Psoas muscle (tissue), 8 donors: ENCODE data around the gene PTPRM. TPM values are rescaled to one million over a fixed set of nuclear protein-coding genes. Genes with fewer than 3 reads are reported as not detected.
"Not testable (repeated sequence)": the region's sequence is repeated elsewhere in the genome, so short reads cannot be mapped to it uniquely, and the experiment has no call there.

Experiments
- ATAC-seq, 4 donors: fragments of 200-7000 bp; cut with Tn5 transposase; one replicate each; pipeline ENCODE4 v1.9.1; 2020; ENCODE audit warnings: moderate library complexity in 3 of 4, mild to moderate bottlenecking in 2 of 4
- DNase-seq, 2 donors: peaks; one replicate each; pipeline ENCODE4 v3.0.0-alpha.2; 2020
- H3K27ac ChIP-seq: fragments of 200-600 bp; one replicate; pipeline ENCODE4 v1.8.0; 2022
- H3K27me3 ChIP-seq, 3 donors: fragments of 200-600 bp in 1 of 3; one replicate each; pipeline versions ENCODE4 v1.6.1 to v1.8.0; 2013 to 2022; ENCODE audit warnings: low read length in 2 of 3, mild to moderate bottlenecking in 2 of 3, moderate library complexity in 1 of 3; ENCODE audit not compliant: insufficient read depth in 3 of 3
- H3K36me3 ChIP-seq, 2 donors: fragments of 200-600 bp in 1 of 2; one replicate each; pipeline versions ENCODE4 v1.6.1 to v1.8.0; 2013 to 2022; ENCODE audit warnings: low read depth in 1 of 2, mild to moderate bottlenecking in 1 of 2, moderate library complexity in 1 of 2; ENCODE audit not compliant: insufficient read depth in 1 of 2
- H3K4me1 ChIP-seq: fragments of 200-600 bp; one replicate; pipeline ENCODE4 v1.8.0; 2022
- H3K4me3 ChIP-seq: fragments of 200-600 bp; one replicate; pipeline ENCODE4 v1.8.0; 2022; ENCODE audit warnings: mild to moderate bottlenecking
- H3K9me3 ChIP-seq: fragments of 200-600 bp; one replicate; pipeline ENCODE4 v1.8.0; 2022
- CTCF ChIP-seq: fragments of 200-600 bp; IDR thresholded peaks from one replicate; pipeline ENCODE4 v1.8.0; 2022; ENCODE audit warnings: antibody characterized with exemption
- WGBS, 3 donors: extraction: QIAGEN DNeasy Blood & Tissue Kit; methylation state at CpG; one replicate each; pipeline versions ENCODE4 v1.1.6 to v1.1.7; 2013; 5-methylcytosine and 5-hydroxymethylcytosine counted together
- intact Hi-C, 2 donors: fragments of 100-400 bp; cut with DNase I; formaldehyde crosslinking; loops; one replicate each; pipeline versions ENCODE4 v1.11.0 to v1.14.2; 2022
- polyA plus RNA-seq, 3 donors: library from polyadenylated mRNA; stranded (reverse); fragments of 200-250 nt; gene quantifications; one replicate each; pipeline ENCODE4 v1.2.3, GENCODE V29; 2013
- total RNA-seq, 4 donors: library from RNA; stranded (reverse); fragmentation: NEBNext Ultra II Directional in 2 of 4; extraction: Animal tissue kit (Norgen Biotek cat#: 25700) in 2 of 4; gene quantifications; one replicate each; pipeline versions ENCODE4 v1.2.1 to v1.2.4, GENCODE V29; 2021 to 2023
- donor health status: healthy with polysubstance abuse.
- donor health status: DM: no; HTN: no; CAD: no; lungs with moderate emphysema.
- donor health status: Bipolar disorder and iron deficiency.
- donor health status: healthy.
- donor health status: DM: yes; HTN: yes; CAD: no.
- donor health status: DM: no; HTN: no; CAD: no.
- donor health status: DM: no; HTN: no; CAD: no.
- donor health status: DM: yes; HTN: yes; CAD: no.

The PTPRM gene
- total and polyA plus RNA-seq, 7 donors = 27.4 to 78.9 (median 39.0) TPM

GRCh38 chr18:8056723-8057122, 489.6 kb downstream of the PTPRM start:
- Histone ChIP-seq H3K36me3 (no peaks in the 10 kb centered on the region), H3K4me1 (peaks cover 2% of the 10 kb centered on the region), H3K4me3 (no peak overlapping the region), H3K9me3 (no peaks in the 10 kb centered on the region), H3K27ac (no peak overlapping the region), H3K27me3 (no peaks in the 10 kb centered on the region)
- ATAC-seq (no peak), DNase-seq (no peak)
- intact Hi-C loops = no loop called here
- TF ChIP-seq CTCF = no peak
- WGBS, 3 donors = 83 to 91% (median 89%) methylated on average over 1 of the region's 1 CpG

- H3K27me3 ChIP-seq, H3K4me1 ChIP-seq, H3K36me3 ChIP-seq, DNase-seq, intact Hi-C loops, H3K27ac ChIP-seq, H3K4me3 ChIP-seq, H3K9me3 ChIP-seq, ATAC-seq: not testable (repeated sequence)
- 88 to 96% (median 94%) methylated on average over 10 to 13 of the region's 22 CpGs for WGBS, 3 donors
These were observed 496.0 kb downstream of the PTPRM start for GRCh38 chr18:8063152-8063551.

GRCh38 chr18:8063733-8064132, 496.6 kb downstream of the PTPRM start:
- H3K27ac ChIP-seq = no peak overlapping the region
- no peaks in the 10 kb centered on the region for H3K27me3 ChIP-seq
- no peak overlapping the region for H3K4me3 ChIP-seq
- no peaks in the 10 kb centered on the region for H3K4me1 ChIP-seq
- no peak for TF ChIP-seq CTCF
- H3K36me3 ChIP-seq = no peaks in the 10 kb centered on the region
- intact Hi-C loops = no loop called here
- ATAC-seq = no peak
- no peaks in the 10 kb centered on the region for H3K9me3 ChIP-seq
- DNase-seq = no peak

- peaks cover 0 to 6% of the 10 kb centered on the region in 2 donors for H3K36me3 ChIP-seq
- DNase-seq (no peak), ATAC-seq (no peak)
- no peaks in the 10 kb centered on the region for H3K9me3 ChIP-seq
- WGBS, 3 donors = 93 to 97% (median 94%) methylated on average over 4 of the region's 4 CpGs
- no peak overlapping the region for H3K4me3 ChIP-seq
- intact Hi-C loops = no loop called here
- H3K27me3 ChIP-seq = no peaks in the 10 kb centered on the region
- no peak for TF ChIP-seq CTCF
- H3K4me1 ChIP-seq = no peaks in the 10 kb centered on the region
- no peak overlapping the region for H3K27ac ChIP-seq
These were observed 498.2 kb downstream of the PTPRM start for GRCh38 chr18:8065284-8065683.

- intact Hi-C loops = no loop called here
- DNase-seq = no peak
- no peak for TF ChIP-seq CTCF
- no peak overlapping the region for H3K4me3 ChIP-seq
- peaks cover 0 to 6% of the 10 kb centered on the region in 2 donors for H3K36me3 ChIP-seq
- 95 to 100% (median 97%) methylated on average over 1 of the region's 1 CpG for WGBS, 3 donors
- H3K27ac ChIP-seq = no peak overlapping the region
- H3K27me3 ChIP-seq = no peaks in the 10 kb centered on the region
- no peaks in the 10 kb centered on the region for H3K4me1 ChIP-seq
- H3K9me3 ChIP-seq = no peaks in the 10 kb centered on the region
- ATAC-seq = no peak
These were observed 498.7 kb downstream of the PTPRM start for GRCh38 chr18:8065773-8066172.
